ENCODE results near the gene FAAH.

The FAAH gene

GRCh38 chr1:46401154-46401913 lies 7.2 kb downstream of the FAAH start:
- no peak for DNase-seq

- DNase-seq: no peak
Measured at GRCh38 chr1:46401964-46402626, 8.0 kb downstream of the FAAH start.

- no peak for DNase-seq
Measured at GRCh38 chr1:46403916-46404315, 9.8 kb downstream of the FAAH start.

GRCh38 chr1:46404482-46405196 lies 10.5 kb downstream of the FAAH start:
- no peak for DNase-seq

- DNase-seq: no peak
Measured at GRCh38 chr1:46405197-46405555, 11.1 kb downstream of the FAAH start.

- DNase-seq: no peak
Measured at GRCh38 chr1:46405724-46406123, 11.6 kb downstream of the FAAH start.

GRCh38 chr1:46406881-46407608 lies 12.9 kb downstream of the FAAH start:
- DNase-seq: no peak

- DNase-seq: no peak
Measured at GRCh38 chr1:46407636-46408035, 13.5 kb downstream of the FAAH start.

GRCh38 chr1:46408356-46409062 lies 14.4 kb downstream of the FAAH start:
- DNase-seq: no peak

- DNase-seq: no peak
Measured at GRCh38 chr1:46409063-46409372, 14.9 kb downstream of the FAAH start.

- DNase-seq: no peak
Measured at GRCh38 chr1:46410156-46411009, 16.3 kb downstream of the FAAH start.

- no peak for DNase-seq
Measured at GRCh38 chr1:46411010-46411405, 16.9 kb downstream of the FAAH start.

- DNase-seq: no peak
Measured at GRCh38 chr1:46411601-46412341, 17.7 kb downstream of the FAAH start.

- no peak for DNase-seq
Measured at GRCh38 chr1:46412893-46413595, 18.9 kb downstream of the FAAH start.

GRCh38 chr1:46413596-46413985 lies 19.5 kb downstream of the FAAH start:
- no peak for DNase-seq

GRCh38 chr1:46415514-46415913 lies 21.4 kb downstream of the FAAH start:
- no peak for DNase-seq

- no peak for DNase-seq
Measured at GRCh38 chr1:46418976-46419375, 24.9 kb downstream of the FAAH start.

- DNase-seq: no peak
Measured at GRCh38 chr1:46420533-46420915, 26.4 kb downstream of the FAAH start.

GRCh38 chr1:46421739-46422138 lies 27.6 kb downstream of the FAAH start:
- no peak for DNase-seq

- no peak for DNase-seq
Measured at GRCh38 chr1:46422261-46422871, 28.2 kb downstream of the FAAH start.
